Left ventricle myocardium inferior (tissue), 1 donor: Measurements from ENCODE around the gene TNRC6B. TPM values are rescaled to one million over a fixed set of nuclear protein-coding genes. Genes with fewer than 3 reads are reported as not detected.
"Not testable (repeated sequence)": the region's sequence is repeated elsewhere in the genome, so short reads cannot be mapped to it uniquely, and the experiment has no call there.

ENCODE experiments used
- DNase-seq: peaks from one replicate; pipeline ENCODE4 v3.0.0-alpha.2; 2020
- H3K27ac ChIP-seq: fragments of 200-600 bp; replicated peaks from 2 replicates; pipeline ENCODE4 v1.8.0; 2021
- H3K27me3 ChIP-seq: fragments of 200-600 bp; 2 replicates; pipeline ENCODE4 v1.8.0; 2021; ENCODE audit warnings: low read depth
- H3K36me3 ChIP-seq: fragments of 200-600 bp; 2 replicates; pipeline ENCODE4 v1.8.0; 2021
- H3K4me1 ChIP-seq: fragments of 200-600 bp; 2 replicates; pipeline ENCODE4 v1.8.0; 2021
- H3K4me3 ChIP-seq: fragments of 200-600 bp; 2 replicates; pipeline ENCODE4 v1.8.0; 2021; ENCODE audit warnings: mild to moderate bottlenecking, moderate library complexity
- H3K9me3 ChIP-seq: fragments of 200-600 bp; replicated peaks from 2 replicates; pipeline ENCODE4 v1.8.0; 2021
- intact Hi-C: fragments of 100-400 bp; cut with micrococcal nuclease; formaldehyde crosslinking; loops from one replicate; pipeline ENCODE4 v1.11.0; 2022
- total RNA-seq: library from RNA; stranded (reverse); fragmentation: NEBNext Ultra II Directional; extraction: Animal tissue kit (Norgen Biotek cat#: 25700); gene quantifications from one replicate; pipeline ENCODE4 v1.2.1, GENCODE V29; 2021
- TF ChIP-seq, protein P1 (sequence below): fragments of 200-600 bp; IDR thresholded peaks from 2 replicates; pipeline ENCODE4 v1.8.0; 2021; ENCODE audit warnings: antibody characterized with exemption, mild to moderate bottlenecking, borderline replicate concordance
- donor health status: DM: no; HTN: yes; CAD: no; lungs with severe emphysema.

The TNRC6B gene
- total RNA-seq, 1 donor from 2014 or later = 43.8 TPM

GRCh38 chr22:40153192-40153591 is 24.5 kb upstream of the TNRC6B start:
- TF ChIP-seq, protein P1, sequence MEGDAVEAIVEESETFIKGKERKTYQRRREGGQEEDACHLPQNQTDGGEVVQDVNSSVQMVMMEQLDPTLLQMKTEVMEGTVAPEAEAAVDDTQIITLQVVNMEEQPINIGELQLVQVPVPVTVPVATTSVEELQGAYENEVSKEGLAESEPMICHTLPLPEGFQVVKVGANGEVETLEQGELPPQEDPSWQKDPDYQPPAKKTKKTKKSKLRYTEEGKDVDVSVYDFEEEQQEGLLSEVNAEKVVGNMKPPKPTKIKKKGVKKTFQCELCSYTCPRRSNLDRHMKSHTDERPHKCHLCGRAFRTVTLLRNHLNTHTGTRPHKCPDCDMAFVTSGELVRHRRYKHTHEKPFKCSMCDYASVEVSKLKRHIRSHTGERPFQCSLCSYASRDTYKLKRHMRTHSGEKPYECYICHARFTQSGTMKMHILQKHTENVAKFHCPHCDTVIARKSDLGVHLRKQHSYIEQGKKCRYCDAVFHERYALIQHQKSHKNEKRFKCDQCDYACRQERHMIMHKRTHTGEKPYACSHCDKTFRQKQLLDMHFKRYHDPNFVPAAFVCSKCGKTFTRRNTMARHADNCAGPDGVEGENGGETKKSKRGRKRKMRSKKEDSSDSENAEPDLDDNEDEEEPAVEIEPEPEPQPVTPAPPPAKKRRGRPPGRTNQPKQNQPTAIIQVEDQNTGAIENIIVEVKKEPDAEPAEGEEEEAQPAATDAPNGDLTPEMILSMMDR = no peak
- H3K4me3 ChIP-seq = no peak overlapping the region
- no peaks in the 10 kb centered on the region for H3K9me3 ChIP-seq
- DNase-seq = no peak
- H3K27me3 ChIP-seq = no peaks in the 10 kb centered on the region
- no peaks in the 10 kb centered on the region for H3K36me3 ChIP-seq
- H3K4me1 ChIP-seq = peaks cover 12% of the 10 kb centered on the region
- intact Hi-C loops = no loop called here
- H3K27ac ChIP-seq = no peak overlapping the region

GRCh38 chr22:40153705-40154104 is 24.0 kb upstream of the TNRC6B start:
- TF ChIP-seq, protein P1 = no peak
- Histone ChIP-seq H3K27ac (no peak overlapping the region), H3K36me3 (no peaks in the 10 kb centered on the region), H3K4me3 (no peak overlapping the region), H3K9me3 (no peaks in the 10 kb centered on the region), H3K27me3 (no peaks in the 10 kb centered on the region), H3K4me1 (peaks cover 12% of the 10 kb centered on the region)
- no peak for DNase-seq
- intact Hi-C loops = no loop called here

GRCh38 chr22:40156001-40156516 is 21.7 kb upstream of the TNRC6B start:
- no peak overlapping the region for H3K4me3 ChIP-seq
- no peaks in the 10 kb centered on the region for H3K27me3 ChIP-seq
- TF ChIP-seq, protein P1 = peak; percentile 36
- intact Hi-C loops = no loop called here
- H3K36me3 ChIP-seq = peaks cover 4% of the 10 kb centered on the region
- no peaks in the 10 kb centered on the region for H3K9me3 ChIP-seq
- no peak for DNase-seq
- peaks cover 12% of the 10 kb centered on the region for H3K4me1 ChIP-seq
- peak overlapping the region; percentile 6 for H3K27ac ChIP-seq

GRCh38 chr22:40156682-40157081 is 21.0 kb upstream of the TNRC6B start:
- H3K4me3 ChIP-seq, H3K27ac ChIP-seq, intact Hi-C loops, DNase-seq, H3K27me3 ChIP-seq, H3K9me3 ChIP-seq, H3K36me3 ChIP-seq: not testable (repeated sequence)
- H3K4me1 ChIP-seq = peaks cover 12% of the 10 kb centered on the region

GRCh38 chr22:40157330-40157945 is 20.3 kb upstream of the TNRC6B start:
- Histone ChIP-seq H3K4me3 (no peak overlapping the region), H3K4me1 (peaks cover 12% of the 10 kb centered on the region), H3K36me3 (peaks cover 4% of the 10 kb centered on the region), H3K9me3 (no peaks in the 10 kb centered on the region), H3K27ac (no peak overlapping the region), H3K27me3 (no peaks in the 10 kb centered on the region)
- TF ChIP-seq, protein P1 = no peak
- no peak for DNase-seq
- intact Hi-C loops = no loop called here

DNA sequence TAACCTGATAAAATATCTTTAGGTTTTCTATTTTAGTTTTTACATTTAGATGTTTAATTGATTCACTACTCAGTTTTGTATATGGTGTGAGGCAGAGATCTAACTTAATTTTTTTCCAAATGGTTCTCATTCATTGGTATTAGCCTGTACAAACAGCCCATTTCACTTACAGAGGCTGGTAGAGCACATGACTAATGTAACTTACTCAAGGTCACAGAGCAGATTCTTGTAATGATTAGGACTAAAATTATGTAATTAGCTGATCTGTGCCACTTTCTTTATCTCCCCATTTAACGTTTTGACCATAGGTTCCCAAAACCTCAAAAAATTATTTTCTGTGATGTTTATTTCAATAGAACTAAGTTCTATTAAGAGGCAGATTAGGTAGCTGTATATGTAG is 16.5 kb upstream of the TNRC6B start:
- intact Hi-C loops = no loop called here
- Histone ChIP-seq H3K27me3 (no peaks in the 10 kb centered on the region), H3K4me3 (no peak overlapping the region), H3K4me1 (peaks cover 5% of the 10 kb centered on the region), H3K36me3 (peaks cover 9% of the 10 kb centered on the region), H3K27ac (no peak overlapping the region), H3K9me3 (no peaks in the 10 kb centered on the region)
- no peak for DNase-seq
- TF ChIP-seq, protein P1 = no peak

DNA sequence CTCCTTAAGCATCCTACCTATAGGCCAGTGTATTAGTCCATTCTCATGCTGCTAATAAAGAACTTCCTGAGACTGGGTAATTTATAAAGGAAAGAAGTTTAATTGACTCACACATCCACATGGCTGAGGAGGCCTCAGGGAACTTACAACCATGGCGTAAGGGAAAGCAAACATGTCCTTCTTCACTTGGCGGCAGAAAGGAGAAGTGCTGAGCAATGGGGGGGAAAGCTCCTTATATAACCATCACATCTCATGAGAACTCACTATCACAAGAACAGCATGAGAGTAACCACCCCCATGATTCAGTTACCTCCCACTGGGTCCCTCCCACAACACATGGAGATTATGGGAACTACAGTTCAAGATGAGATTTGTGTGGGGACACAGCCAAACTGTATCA is 12.2 kb upstream of the TNRC6B start:
- H3K9me3 ChIP-seq, H3K4me3 ChIP-seq, H3K27ac ChIP-seq, H3K4me1 ChIP-seq, DNase-seq, intact Hi-C loops, H3K36me3 ChIP-seq, H3K27me3 ChIP-seq: not testable (repeated sequence)
